Heart right ventricle (tissue), 16 donors: ENCODE data around the gene DCAF12. TPM values are rescaled to one million over a fixed set of nuclear protein-coding genes. Genes with fewer than 3 reads are reported as not detected.

ENCODE experiments used
- ATAC-seq, 8 donors: fragments of 200-7000 bp; cut with Tn5 transposase; one replicate each; pipeline ENCODE4 v1.9.1; 2020; ENCODE audit warnings: mild to moderate bottlenecking in 8 of 8, moderate library complexity in 8 of 8, moderate number of reproducible peaks in 1 of 8
- DNase-seq, 2 donors: peaks; one replicate each; pipeline ENCODE4 v3.0.0-alpha.2; 2020
- H3K27ac ChIP-seq, 10 donors: fragments of 200-600 bp; sonication (generic) in 2 of 10; one replicate each; pipeline versions ENCODE4 v1.5.0 to v1.8.0; 2020 to 2022; ENCODE audit warnings: mild to moderate bottlenecking in 3 of 10
- H3K27me3 ChIP-seq, 7 donors: fragments of 200-600 bp; one replicate each; pipeline ENCODE4 v1.8.0; 2021 to 2022; ENCODE audit warnings: mild to moderate bottlenecking in 2 of 7
- H3K36me3 ChIP-seq, 9 donors: fragments of 200-600 bp; sonication (generic) in 1 of 9; one replicate each; pipeline versions ENCODE4 v1.5.0 to v1.8.0; 2020 to 2022; ENCODE audit warnings: mild to moderate bottlenecking in 2 of 9
- H3K4me1 ChIP-seq, 9 donors: fragments of 200-600 bp; sonication (generic) in 1 of 9; one replicate each; pipeline versions ENCODE4 v1.5.0 to v1.8.0; 2020 to 2022; ENCODE audit warnings: mild to moderate bottlenecking in 4 of 9
- H3K4me3 ChIP-seq, 10 donors: fragments of 200-600 bp; sonication (generic) in 2 of 10; one replicate each; pipeline versions ENCODE4 v1.5.0 to v1.8.0; 2020 to 2022; ENCODE audit warnings: mild to moderate bottlenecking in 7 of 10, moderate library complexity in 2 of 10
- H3K9me3 ChIP-seq, 11 donors: fragments of 200-600 bp in 10 of 11; sonication (generic) in 2 of 11; one replicate each; pipeline versions ENCODE4 v1.5.0 to v1.8.0; 2013 to 2022; ENCODE audit warnings: mild to moderate bottlenecking in 2 of 11, control low read depth in 1 of 11, moderate library complexity in 1 of 11
- WGBS, 2 donors: extraction: QIAGEN DNeasy Blood & Tissue Kit; methylation state at CpG; one replicate each; pipeline ENCODE4 v1.1.7; 2013; ENCODE audit warnings: inconsistent platforms in 1 of 2; 5-methylcytosine and 5-hydroxymethylcytosine counted together
- intact Hi-C, 10 donors: fragments of 100-400 bp; cut with DNase I; formaldehyde crosslinking; loops; one replicate each; pipeline versions ENCODE4 v1.11.1 to v1.14.2; 2022
- polyA plus RNA-seq, 2 donors: library from polyadenylated mRNA; stranded (reverse); fragments of 200-250 nt; gene quantifications; one replicate each; pipeline ENCODE4 v1.2.3, GENCODE V29; 2013
- total RNA-seq, 10 donors: library from RNA; stranded (reverse); fragmentation: NEBNext Ultra II Directional in 3 of 10; extraction: Animal tissue kit (Norgen Biotek cat#: 25700) in 3 of 10; gene quantifications; one replicate each; pipeline versions ENCODE4 v1.2.1 to v1.2.4, GENCODE V29; 2021 to 2023
- TF ChIP-seq, protein P1 (sequence below), 9 donors: fragments of 200-600 bp; sonication (generic) in 2 of 9; IDR thresholded peaks; one replicate each; pipeline versions ENCODE4 v1.5.0 to v1.8.0; 2021 to 2022; ENCODE audit warnings: antibody characterized with exemption in 9 of 9, mild to moderate bottlenecking in 5 of 9, moderate library complexity in 1 of 9
- donor health status: Arrhythmogenic right ventricular cardiomyopathy.
- donor health status: ischemic (EF 13 %, LVEDD 7.1; RV severe dilation, severe dysfunction).
- donor health status: healthy with polysubstance abuse.
- donor health status: DM: no; HTN: yes; CAD: no.
- donor health status: DM: no; HTN: no; CAD: no.
- donor health status: ischemic (EF 25% LVEDD 6.9; RV normal size, moderate dysfunction).
- donor health status: ischemic (EF 25% LVEDD 5.7; RV mildly dilated, moderate dysfunction).
- donor health status: healthy.
- donor health status: DM: yes; HTN: yes; CAD: no.
- donor health status: Ischemic cardiomyopathy.
- donor health status: ischemic (EF 35%, LVEDD 5.7; RV mildly dilated, moderate dysfunction).
- donor health status: nonischemic (EF 11% LVEDD 7.7; RV severe dilation, severe dysfunction).
- donor health status: DM: yes; HTN: yes; CAD: no.
- donor health status: PGD.
- donor health status: ischemic (EF 29% LVEDD 5.4; RV normal size, mild dysfunction).
- donor health status: nonischemic (EF 23%, LVEDD 6.1; RV moderate dilation, normal function).

The DCAF12 gene
- total and polyA plus RNA-seq, 12 donors, result 6.4 to 24.2 (median 15.7) TPM

DNA sequence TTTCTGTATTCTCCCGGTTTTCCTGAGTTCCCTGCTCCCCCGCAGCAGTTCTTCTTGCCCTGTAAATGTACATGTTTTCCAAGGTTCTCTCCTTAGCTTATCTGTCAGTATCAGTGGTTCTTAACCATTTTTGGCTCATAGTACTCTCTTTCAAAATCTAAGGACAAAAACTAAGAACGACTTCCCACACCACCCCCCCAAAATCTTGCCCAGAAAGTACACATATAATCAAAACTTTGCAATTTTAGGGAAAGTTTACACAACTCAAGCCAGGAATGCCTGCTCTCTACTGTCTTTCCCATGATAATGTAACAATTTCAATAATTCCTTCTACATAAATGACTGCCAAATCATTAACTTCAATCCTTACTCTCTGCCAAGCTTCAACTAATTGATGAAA lies 4.5 kb downstream of the DCAF12 start:
- H3K9me3 ChIP-seq, result no peaks in the 10 kb centered on the region
- H3K4me1 ChIP-seq, result peaks cover 0 to 59% (median 42%) of the 10 kb centered on the region in 9 donors
- H3K27ac ChIP-seq, result no peak overlapping the region
- TF ChIP-seq, protein P1, sequence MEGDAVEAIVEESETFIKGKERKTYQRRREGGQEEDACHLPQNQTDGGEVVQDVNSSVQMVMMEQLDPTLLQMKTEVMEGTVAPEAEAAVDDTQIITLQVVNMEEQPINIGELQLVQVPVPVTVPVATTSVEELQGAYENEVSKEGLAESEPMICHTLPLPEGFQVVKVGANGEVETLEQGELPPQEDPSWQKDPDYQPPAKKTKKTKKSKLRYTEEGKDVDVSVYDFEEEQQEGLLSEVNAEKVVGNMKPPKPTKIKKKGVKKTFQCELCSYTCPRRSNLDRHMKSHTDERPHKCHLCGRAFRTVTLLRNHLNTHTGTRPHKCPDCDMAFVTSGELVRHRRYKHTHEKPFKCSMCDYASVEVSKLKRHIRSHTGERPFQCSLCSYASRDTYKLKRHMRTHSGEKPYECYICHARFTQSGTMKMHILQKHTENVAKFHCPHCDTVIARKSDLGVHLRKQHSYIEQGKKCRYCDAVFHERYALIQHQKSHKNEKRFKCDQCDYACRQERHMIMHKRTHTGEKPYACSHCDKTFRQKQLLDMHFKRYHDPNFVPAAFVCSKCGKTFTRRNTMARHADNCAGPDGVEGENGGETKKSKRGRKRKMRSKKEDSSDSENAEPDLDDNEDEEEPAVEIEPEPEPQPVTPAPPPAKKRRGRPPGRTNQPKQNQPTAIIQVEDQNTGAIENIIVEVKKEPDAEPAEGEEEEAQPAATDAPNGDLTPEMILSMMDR (IDR thresholded peaks at IDR 0.05), result no peak
- WGBS, 2 donors, result 74 to 86% methylated on average over 3 of the region's 3 CpGs
- intact Hi-C loops, result loop anchor here in 4 of 10 donors (5.0 to 10.0 kb wide), 3 partner anchors 53 to 133 kb away; partner anchors contain the start of gene UBAP1 (in 2 of the 4)
- no peaks in the 10 kb centered on the region for H3K27me3 ChIP-seq
- DNase-seq (no peak), ATAC-seq (no peak)
- no peak overlapping the region for H3K4me3 ChIP-seq
- peaks cover 0 to 79% (median 18%) of the 10 kb centered on the region in 9 donors for H3K36me3 ChIP-seq

DNA sequence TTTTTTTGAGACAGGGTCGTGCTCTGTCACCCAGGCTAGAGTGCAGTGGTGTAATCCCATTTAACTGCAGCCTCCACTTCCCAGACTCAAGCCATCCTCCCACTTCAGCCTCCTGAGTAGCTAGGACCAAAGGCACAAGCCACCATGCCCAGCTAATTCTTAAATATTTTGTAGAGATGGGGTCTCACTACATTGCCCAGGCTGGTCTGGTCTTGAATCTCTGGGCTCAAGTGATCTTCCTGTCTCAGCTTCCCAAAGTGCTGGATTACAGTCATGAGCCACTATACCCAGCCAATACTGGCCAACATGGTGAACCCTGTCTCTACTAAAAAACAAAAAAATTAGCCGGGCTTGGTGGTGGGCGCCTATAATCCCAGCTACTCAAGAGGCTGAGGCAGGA lies 6.8 kb downstream of the DCAF12 start:
- ATAC-seq, result no peak
- Histone ChIP-seq H3K27ac (no peak overlapping the region), H3K27me3 (no peaks in the 10 kb centered on the region), H3K4me3 (no peak overlapping the region), H3K36me3 (peaks cover 0 to 100% (median 18%) of the 10 kb centered on the region in 9 donors), H3K9me3 (no peaks in the 10 kb centered on the region), H3K4me1 (peaks cover 0 to 45% (median 30%) of the 10 kb centered on the region in 9 donors)
- WGBS, 2 donors, result 89 to 96% methylated on average over 3 of the region's 3 CpGs
- DNase-seq, result no peak
- TF ChIP-seq, protein P1 (IDR thresholded peaks at IDR 0.05), result no peak
- intact Hi-C loops, result loop anchor here in 4 of 10 donors (5.0 to 10.0 kb wide), 3 partner anchors 55 to 135 kb away; partner anchors contain the start of gene UBAP1 (in 2 of the 4)

DNA sequence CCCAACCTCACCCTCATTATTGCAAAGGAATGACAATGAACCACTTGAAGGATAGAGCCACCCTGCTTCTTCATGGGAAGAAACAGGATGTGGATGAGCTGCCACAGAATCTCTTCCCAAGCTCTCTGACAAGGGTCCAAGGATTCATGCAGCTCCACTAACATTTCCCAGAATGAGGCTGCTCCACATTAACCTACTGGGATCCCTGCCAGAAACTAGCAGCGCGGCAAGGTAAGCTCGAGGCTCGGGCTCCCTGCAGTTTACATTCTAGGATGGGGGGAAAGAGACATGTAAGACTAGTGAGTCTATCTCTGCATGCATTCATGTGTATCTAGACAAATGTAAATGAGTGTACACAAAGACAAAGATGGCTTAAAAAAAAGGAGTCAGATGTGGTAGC lies 12.1 kb downstream of the DCAF12 start:
- Histone ChIP-seq H3K27ac (no peak overlapping the region), H3K27me3 (no peaks in the 10 kb centered on the region), H3K9me3 (no peaks in the 10 kb centered on the region), H3K4me3 (no peak overlapping the region), H3K36me3 (peaks cover 0 to 90% (median 21%) of the 10 kb centered on the region in 9 donors), H3K4me1 (peaks cover 0 to 24% (median 12%) of the 10 kb centered on the region in 9 donors)
- WGBS, 2 donors, result 54 to 55% methylated on average over 4 of the region's 4 CpGs
- TF ChIP-seq, protein P1 (IDR thresholded peaks at IDR 0.05), result no peak
- intact Hi-C loops, result no loop called here
- DNase-seq (no peak), ATAC-seq (peak in 2 of 8 donors; percentile 15 to 33)

DNA sequence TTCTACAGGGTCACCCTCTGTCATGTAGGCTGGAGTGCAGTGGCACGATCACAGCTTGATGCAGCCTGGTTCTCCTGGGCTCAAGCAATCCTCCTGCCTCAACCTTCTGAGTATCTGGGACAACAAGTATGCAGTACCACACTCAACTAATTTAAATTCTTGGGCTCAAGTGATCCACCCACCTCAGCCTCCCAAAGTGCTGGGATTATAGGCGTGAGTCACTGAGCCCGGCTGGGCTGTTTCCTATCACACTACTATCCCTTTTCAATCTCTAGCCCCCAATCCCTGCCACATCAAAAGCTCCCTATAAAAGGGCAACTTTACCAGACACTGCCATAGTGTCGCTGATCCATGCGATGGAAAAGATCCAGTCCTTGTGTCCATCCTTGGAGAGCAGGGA lies 20.4 kb downstream of the DCAF12 start:
- TF ChIP-seq, protein P1 (IDR thresholded peaks at IDR 0.05), result no peak
- intact Hi-C loops, result no loop called here
- no peak for DNase-seq
- H3K27ac ChIP-seq, result no peak overlapping the region
- ATAC-seq, result no peak
- no peaks in the 10 kb centered on the region for H3K9me3 ChIP-seq
- H3K4me3 ChIP-seq, result no peak overlapping the region
- WGBS, 2 donors, result 95 to 96% methylated on average over 5 of the region's 5 CpGs
- H3K27me3 ChIP-seq, result no peaks in the 10 kb centered on the region
- peaks cover 0 to 19% (median 13%) of the 10 kb centered on the region in 9 donors for H3K4me1 ChIP-seq
- peaks cover 0 to 90% (median 62%) of the 10 kb centered on the region in 9 donors for H3K36me3 ChIP-seq
